ENCODE results near the gene OR2T27.
"Not testable (repeated sequence)": the region's sequence is repeated elsewhere in the genome, so short reads cannot be mapped to it uniquely, and the experiment has no call there.

OR2T27 gene

GRCh38 chr1:248639652-248640051 lies 15.7 kb downstream of the OR2T27 start:
- DNase-seq = not testable (repeated sequence)

GRCh38 chr1:248636612-248637011 lies 18.7 kb downstream of the OR2T27 start:
- DNase-seq = not testable (repeated sequence)

- not testable (repeated sequence) for DNase-seq
These were observed 20.3 kb downstream of the OR2T27 start, which contains the start of gene OR2T11 for GRCh38 chr1:248634991-248635390. OR2T11 (minus strand) TSS chr1:248635091; CDS start chr1:248627128, 7,963 bp downstream.

GRCh38 chr1:248631354-248632008 lies 23.8 kb downstream of the OR2T27 start:
- DNase-seq = peak; percentile 28

GRCh38 chr1:248630551-248630950 lies 24.8 kb downstream of the OR2T27 start:
- no peak for DNase-seq

GRCh38 chr1:248627971-248628844 lies 27.1 kb downstream of the OR2T27 start:
- no peak for DNase-seq

GRCh38 chr1:248625971-248626370 lies 29.4 kb downstream of the OR2T27 start:
- no peak for DNase-seq

- no peak for DNase-seq
These were observed 30.2 kb downstream of the OR2T27 start for GRCh38 chr1:248625166-248625565.

GRCh38 chr1:248622570-248623001 lies 32.7 kb downstream of the OR2T27 start:
- peak; percentile 76 for DNase-seq

- no peak for DNase-seq
These were observed 33.6 kb downstream of the OR2T27 start for GRCh38 chr1:248621770-248622169.

GRCh38 chr1:248618878-248619277 lies 36.5 kb downstream of the OR2T27 start:
- peak; percentile 87 for DNase-seq

GRCh38 chr1:248618119-248618518 lies 37.2 kb downstream of the OR2T27 start:
- DNase-seq = no peak

- DNase-seq = no peak
These were observed 41.6 kb downstream of the OR2T27 start for GRCh38 chr1:248613742-248614141.

- peak; percentile 73 for DNase-seq
These were observed 43.4 kb downstream of the OR2T27 start for GRCh38 chr1:248611883-248612414.

GRCh38 chr1:248610301-248610700 lies 45.0 kb downstream of the OR2T27 start:
- DNase-seq = peak; percentile 11

Measured in OCI-M1 (cell line).